Measurements from ENCODE around the gene GABRA5.
"Not testable (repeated sequence)": the region's sequence is repeated elsewhere in the genome, so short reads cannot be mapped to it uniquely, and the experiment has no call there.

GABRA5 gene

GRCh38 chr15:26866298-26867199 lies at the start of gene GABRA5:
GABRA5 (plus strand) TSS chr15:26867062; CDS start chr15:26869249, 2,187 bp downstream.
- DNase-seq, result peak; percentile 46

DNA sequence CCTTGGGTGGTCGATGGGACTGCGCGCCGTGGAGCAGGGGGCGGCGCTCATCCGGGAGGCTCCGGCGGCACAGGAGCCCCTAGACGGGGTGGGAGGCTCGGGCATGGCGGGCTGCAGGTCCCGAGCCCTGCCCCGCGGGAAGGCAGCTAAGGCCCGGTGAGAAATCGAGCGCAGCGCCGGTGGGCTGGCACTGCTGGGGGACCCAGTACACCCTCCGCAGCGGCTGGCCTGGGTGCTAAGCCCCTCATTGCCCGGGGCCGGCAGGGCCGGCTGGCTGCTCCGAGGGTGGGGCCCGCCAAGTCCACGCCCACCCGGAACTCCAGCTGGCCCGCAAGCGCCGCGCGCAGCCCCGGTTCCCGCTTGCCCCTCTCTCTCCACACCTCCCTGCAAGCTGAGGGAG lies 35.7 kb upstream of the GABRA5 start:
- not testable (repeated sequence) for DNase-seq

GRCh38 chr15:26831951-26832350 lies 34.9 kb upstream of the GABRA5 start:
- DNase-seq, result no peak

DNA sequence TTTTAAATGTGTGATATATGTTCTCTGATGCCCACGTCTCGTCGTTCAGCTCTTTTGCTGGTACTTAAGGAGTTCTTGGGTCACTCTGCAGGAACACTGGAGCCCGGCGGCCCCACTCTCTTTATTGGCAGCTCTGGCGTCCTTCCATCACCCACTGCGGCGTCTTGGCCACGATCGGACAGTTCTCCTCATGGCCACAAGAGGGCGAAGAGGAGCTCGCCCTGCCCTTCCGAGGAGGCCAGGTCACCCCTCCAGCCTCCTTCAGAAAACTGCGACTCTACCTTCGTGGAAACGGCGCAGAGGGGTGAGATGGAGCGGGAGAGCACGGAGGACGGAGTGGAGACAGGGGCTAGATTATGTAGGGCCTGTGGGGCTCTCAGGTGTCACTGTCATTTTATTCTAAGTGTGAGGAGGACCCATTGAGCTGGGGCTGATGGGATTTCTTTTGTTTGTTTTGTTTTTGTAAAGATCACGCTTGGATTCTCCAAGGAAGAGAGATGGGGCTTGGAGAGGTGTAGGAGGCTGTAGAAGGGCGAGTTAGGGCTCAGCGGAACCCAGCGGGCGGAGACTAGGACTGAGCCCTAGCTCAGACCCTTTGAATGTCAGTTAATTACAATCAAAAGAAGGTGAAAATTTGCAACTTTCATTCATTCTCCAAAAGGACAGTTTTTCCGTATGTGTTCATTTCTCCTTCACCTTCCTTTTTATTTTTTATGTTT lies 28.0 kb upstream of the GABRA5 start:
- no peak for DNase-seq

- DNase-seq, result no peak
These were observed 25.3 kb upstream of the GABRA5 start for GRCh38 chr15:26841514-26841913.

DNA sequence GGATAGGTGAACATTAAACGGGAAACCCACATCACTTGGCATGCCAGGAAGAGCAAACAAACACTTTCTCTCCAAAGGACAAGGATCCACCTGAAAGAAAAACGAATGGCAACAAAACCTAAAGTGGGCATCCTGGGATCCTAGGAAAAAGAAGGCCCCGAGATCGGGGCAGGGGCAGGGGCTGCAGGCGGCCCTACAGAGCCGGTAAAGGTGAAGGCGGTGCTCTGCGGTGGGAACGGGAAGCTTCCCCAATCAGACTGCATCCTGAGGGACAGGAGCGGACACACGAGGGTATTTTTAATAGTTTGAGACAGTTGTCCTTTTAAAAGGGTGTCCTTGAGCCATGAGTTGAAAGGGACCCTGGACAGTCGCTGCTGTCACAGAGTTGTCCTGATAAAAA lies 24.9 kb upstream of the GABRA5 start:
- no peak for DNase-seq

- DNase-seq, result no peak
These were observed 24.5 kb upstream of the GABRA5 start for GRCh38 chr15:26842391-26842790.

- DNase-seq, result no peak
These were observed 22.0 kb upstream of the GABRA5 start for GRCh38 chr15:26844901-26845300.

DNA sequence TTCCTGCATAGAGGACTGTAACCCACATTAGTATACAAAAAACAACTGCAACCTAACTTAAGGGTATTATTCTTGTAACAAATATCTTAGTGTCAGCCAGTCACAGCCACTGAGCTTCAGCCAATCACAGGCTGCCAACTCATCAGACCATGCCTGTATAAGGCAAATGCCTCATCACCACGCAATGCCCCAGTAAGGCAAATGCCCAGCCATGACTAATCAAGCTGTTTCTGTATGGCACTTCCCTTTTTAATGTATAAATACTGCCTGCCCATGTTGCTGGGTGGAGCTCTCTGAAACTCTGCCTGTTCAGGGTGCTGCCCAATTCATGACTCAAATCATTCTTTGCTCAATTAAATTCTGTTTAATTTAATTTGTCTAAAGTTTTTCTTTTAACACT lies 18.4 kb upstream of the GABRA5 start:
- DNase-seq, result no peak

- no peak for DNase-seq
These were observed 16.7 kb upstream of the GABRA5 start for GRCh38 chr15:26850161-26850560.

- DNase-seq, result no peak
These were observed 13.9 kb upstream of the GABRA5 start for GRCh38 chr15:26852980-26853379.

DNA sequence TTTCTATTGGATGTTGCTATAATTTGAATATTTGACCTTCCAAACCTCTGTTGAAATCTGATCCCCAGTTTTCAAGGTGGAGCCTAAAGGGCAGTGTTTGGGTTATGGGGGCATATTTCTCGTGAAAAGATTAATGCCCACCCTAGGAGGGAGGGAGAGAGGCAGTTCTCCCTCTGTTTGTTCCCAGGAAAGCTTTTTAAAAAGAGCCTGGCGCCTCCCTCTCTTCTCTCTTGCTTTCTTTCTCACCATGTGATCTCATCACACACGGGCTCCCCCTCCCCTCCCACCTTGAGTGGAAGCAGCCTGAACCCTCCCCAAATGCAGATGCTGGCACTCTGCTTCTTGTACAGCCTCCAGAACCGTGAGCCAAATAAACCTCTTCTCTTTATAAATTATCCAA lies 12.4 kb upstream of the GABRA5 start:
- no peak for DNase-seq

- DNase-seq, result peak; percentile 17
These were observed 2.1 kb upstream of the GABRA5 start for GRCh38 chr15:26864664-26865191.

DNA sequence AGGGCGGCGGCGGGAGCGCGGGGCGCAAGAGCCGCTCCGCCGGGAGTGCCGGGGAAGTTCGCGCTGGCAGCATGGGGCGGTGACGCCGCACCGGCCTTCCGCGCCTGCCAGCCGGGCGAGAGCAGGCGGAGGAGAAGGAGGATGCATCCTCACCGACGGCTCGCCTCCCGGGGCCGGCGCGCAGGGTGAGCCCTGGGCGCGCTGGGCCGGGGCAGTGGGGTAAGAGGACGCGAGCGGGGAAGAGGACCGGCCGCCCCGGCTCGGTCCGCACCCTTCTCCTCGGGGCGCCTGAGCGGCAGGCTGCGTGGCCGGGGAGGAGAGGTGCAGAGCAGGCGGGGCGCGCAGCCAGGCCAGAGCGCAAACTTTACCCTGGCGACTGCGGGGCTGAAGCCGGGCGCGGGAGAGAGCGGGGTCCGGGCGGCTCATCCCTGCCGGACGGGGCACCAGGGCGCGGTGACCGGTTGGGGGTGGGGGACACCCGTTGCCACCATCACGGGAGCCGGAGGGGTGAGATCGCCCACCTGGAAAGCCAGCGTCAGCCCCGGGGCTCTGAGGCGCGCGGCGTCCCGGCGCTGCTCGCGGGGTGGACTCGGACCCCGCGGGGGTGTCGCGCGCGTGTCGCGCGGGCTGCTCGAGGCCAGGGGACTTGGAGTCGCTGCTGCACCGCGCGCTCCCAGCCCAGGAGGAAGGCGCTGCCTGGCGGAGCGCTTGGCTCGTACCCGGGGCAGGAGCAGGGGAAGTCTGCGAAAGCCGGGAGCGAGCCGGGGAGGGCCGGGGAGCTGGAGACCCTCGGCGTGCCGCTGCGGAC lies 542 bp downstream of the GABRA5 start:
- DNase-seq, result no peak

GRCh38 chr15:26868029-26868685 lies 1.3 kb downstream of the GABRA5 start:
- no peak for DNase-seq

- no peak for DNase-seq
These were observed 2.8 kb downstream of the GABRA5 start for GRCh38 chr15:26869628-26870027.

GRCh38 chr15:26870346-26870745 lies 3.5 kb downstream of the GABRA5 start:
- DNase-seq, result peak; percentile 17

GRCh38 chr15:26872206-26872605 lies 5.3 kb downstream of the GABRA5 start:
- DNase-seq, result no peak

GRCh38 chr15:26873846-26874245 lies 7.0 kb downstream of the GABRA5 start:
- DNase-seq, result no peak

DNA sequence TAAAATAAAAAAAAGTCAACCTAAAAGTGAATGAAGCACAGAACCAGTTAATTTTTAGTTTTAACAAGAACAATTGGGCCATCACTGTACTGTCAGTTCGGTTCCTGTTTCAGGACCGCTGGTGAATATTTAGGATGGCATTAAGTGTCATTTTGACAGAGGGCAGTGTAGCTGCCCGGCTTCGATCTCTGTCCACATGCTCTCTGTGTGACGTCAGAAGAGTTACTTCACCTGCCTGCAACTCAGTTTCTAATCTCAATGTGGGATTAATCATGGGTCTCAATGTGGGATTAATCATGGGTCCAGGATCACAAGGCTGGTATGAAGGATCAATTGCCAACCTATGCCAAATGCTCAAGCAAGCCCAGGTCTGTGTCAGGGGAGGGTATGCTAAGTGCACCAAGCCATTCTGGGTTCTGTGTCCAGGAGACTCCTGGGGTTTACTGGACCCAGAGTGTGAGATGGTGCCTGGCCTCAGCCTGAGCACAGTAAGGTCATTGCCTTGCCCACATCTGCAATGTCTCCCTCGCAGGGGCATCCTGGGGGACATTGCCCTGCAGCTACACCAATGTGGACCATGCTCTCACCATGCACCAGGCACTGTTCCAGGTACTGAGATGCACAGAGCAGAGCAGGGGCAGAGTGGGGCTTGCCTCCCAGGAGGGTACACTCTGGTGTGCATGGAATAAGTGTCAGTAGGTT lies 8.1 kb downstream of the GABRA5 start:
- DNase-seq, result no peak

- no peak for DNase-seq
These were observed 8.6 kb downstream of the GABRA5 start for GRCh38 chr15:26875476-26875850.

DNA sequence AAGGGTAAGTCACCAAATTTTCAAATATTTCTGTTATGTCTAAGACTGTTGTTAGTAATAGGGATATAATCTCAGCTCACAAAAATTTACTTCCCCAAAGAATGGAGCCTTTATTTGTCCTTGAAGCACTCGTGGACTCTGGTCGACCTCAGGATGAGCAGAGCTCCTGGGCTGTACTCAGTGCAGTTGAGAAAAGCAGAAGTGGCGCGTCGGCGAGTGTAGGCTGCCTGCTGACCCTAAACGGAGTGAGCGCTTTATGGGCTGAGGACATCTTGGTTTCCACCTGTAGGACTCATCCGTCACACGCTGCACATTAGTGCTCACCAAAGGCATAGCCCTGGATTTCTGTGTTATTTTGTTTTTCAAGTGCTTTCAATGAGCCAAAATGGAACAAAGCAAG lies 11.0 kb downstream of the GABRA5 start:
- peak; percentile 21 for DNase-seq

Data from DMS79 (cell line).